Breast epithelium (tissue), 3 donors: ENCODE data around the gene ECT2L.

Experiments used
- CTCF ChIP-seq, 3 donors: fragments of 450-650 bp; IDR thresholded peaks; one replicate each; pipeline ENCODE4 v1.5.1; 2016 to 2017; ENCODE audit warnings: antibody characterized with exemption in 3 of 3, mild to moderate bottlenecking in 3 of 3, moderate library complexity in 3 of 3
- POLR2A ChIP-seq: fragments of 450-650 bp; IDR thresholded peaks from one replicate; pipeline ENCODE4 v1.6.1; 2016; ENCODE audit warnings: antibody characterized with exemption, mild to moderate bottlenecking, moderate library complexity
- POLR2AphosphoS5 ChIP-seq, 3 donors: sonication (generic); formaldehyde crosslinking; IDR thresholded peaks; one replicate each; pipeline ENCODE4 v1.6.1; 2017; ENCODE audit warnings: antibody characterized with exemption in 3 of 3

DNA sequence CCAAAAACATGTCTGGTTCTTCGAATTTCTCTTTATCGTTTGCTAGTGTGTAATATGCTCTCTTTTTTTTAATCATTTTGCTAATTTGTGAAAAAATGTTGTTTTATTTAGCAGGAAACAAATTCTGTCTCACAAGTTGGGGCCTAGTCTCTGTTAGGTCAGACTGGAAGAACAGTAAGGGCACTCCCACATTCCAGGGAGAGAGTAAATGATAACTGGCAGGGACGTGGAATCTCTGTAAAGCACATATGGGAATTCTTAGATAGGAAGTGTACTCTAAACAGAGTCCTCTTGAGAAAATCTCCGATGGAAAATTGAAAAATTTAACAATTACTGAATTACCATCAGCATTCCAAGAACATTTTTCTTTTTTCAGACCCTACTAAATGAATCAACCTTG, 38.8 kb upstream of the ECT2L start:
- TF ChIP-seq POLR2A (no peak), CTCF (IDR thresholded peaks at IDR 0.05) (no peak), POLR2AphosphoS5 (IDR thresholded peaks at IDR 0.05) (no peak)
